Measurements from ENCODE around the gene ARHGAP26.

GRCh38 chr5:143129203-143129602 lies 359.0 kb downstream of the ARHGAP26 start:
- no peak for TF ChIP-seq REST (IDR thresholded peaks at IDR 0.05; ENCODE audit: insufficient read depth in 1 of 2, low read depth in 2 of 2, low read length in 2 of 2)
- no peak for TF ChIP-seq POLR2AphosphoS5 (IDR thresholded peaks at IDR 0.05; ENCODE audit: low read depth, low read length)
- no peak for TF ChIP-seq TAF1 (IDR thresholded peaks at IDR 0.05; ENCODE audit: borderline replicate concordance, insufficient read depth, low read length)
- TF ChIP-seq FOXP2 (optimal IDR thresholded peaks at IDR 0.05; ENCODE audit: borderline replicate concordance, extremely low read depth, extremely low read length, insufficient read depth), result no peak

Measured in PFSK-1 (cell line).